KOPT-K1 (cell line): ENCODE measurements around the gene SLC12A4.
"Not testable (repeated sequence)": the region's sequence is repeated elsewhere in the genome, so short reads cannot be mapped to it uniquely, and the experiment has no call there.

Source experiments
- H3K27ac ChIP-seq: fragments of 200-600 bp; sonication (generic); 2 replicates; pipeline ENCODE4 v1.5.1; 2016; ENCODE audit warnings: antibody characterized with exemption, mild to moderate bottlenecking, low read depth, low read length; ENCODE audit not compliant: poor library complexity, severe bottlenecking
- H3K36me3 ChIP-seq: fragments of 200-600 bp; sonication (generic); 2 replicates; pipeline ENCODE4 v1.5.1; 2017; ENCODE audit warnings: antibody characterized with exemption, mild to moderate bottlenecking, low read length, moderate library complexity; ENCODE audit not compliant: insufficient read depth
- H3K9me3 ChIP-seq: fragments of 200-600 bp; sonication (generic); 2 replicates; pipeline ENCODE4 v1.5.1; 2017; ENCODE audit warnings: antibody characterized with exemption, low read length, mild to moderate bottlenecking; ENCODE audit not compliant: insufficient read depth, poor library complexity, severe bottlenecking

The SLC12A4 gene

DNA sequence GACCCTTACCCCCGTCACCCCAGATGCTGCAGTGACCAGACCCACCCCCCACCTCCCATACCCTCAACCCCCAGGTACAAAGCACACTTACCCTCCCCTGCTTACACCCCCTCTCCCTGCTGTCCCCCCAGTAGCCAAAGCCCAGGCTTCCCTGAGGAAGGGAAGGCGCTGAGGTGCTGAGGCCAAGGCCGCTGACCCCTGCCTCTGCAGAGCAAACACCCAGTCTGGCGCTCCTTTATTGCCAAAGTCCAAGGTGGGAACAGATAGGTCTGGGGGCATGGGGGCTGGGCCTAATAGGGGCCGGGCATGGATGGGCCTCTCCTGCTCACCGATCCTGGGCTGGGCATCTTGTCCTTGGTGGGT is 25.2 kb downstream of the SLC12A4 start:
- H3K36me3 ChIP-seq, result peaks cover 68% of the 10 kb centered on the region
- H3K27ac ChIP-seq, result no peak overlapping the region

DNA sequence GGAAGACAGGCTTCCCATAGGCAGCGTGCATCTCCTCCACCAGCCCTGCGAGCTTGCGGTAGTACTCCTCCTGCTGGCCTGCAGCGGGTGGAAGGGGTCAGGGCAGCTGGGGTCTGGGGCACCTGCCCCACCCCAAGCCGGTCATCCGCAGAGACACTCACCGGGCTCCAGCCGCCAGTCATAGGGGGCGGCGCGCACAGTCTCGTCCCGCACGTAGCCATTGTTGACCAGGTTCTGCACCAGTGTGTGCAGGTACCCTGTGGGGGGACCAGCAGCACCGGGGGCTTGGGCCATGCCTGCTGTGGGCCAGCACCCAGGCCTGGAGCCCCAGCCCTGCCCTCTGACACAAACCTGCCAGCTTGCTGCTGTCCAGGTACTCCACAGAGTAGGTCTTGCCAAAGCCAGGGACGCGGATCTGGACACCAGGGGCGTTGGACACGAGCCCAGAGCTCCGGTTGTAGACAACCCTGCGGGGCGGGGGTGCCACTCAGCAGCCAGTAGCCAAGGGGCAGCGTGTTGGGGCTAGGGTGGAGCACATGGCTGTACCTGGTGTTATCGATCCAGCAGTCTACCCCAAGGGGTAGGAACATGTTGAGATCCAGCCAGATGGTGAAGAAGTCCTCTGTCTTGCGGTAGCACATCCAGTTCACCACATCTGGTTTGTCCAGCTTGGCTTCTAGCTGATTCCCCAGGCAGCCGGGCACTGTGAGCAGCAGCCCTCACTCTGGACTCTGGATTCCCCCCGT is 25.8 kb downstream of the SLC12A4 start:
- Histone ChIP-seq H3K9me3 (no peaks in the 10 kb centered on the region), H3K36me3 (peaks cover 63% of the 10 kb centered on the region), H3K27ac (no peak overlapping the region)

More for the DNA sequence above, 25.2 kb downstream of the SLC12A4 start:
- no peaks in the 10 kb centered on the region for H3K9me3 ChIP-seq

DNA sequence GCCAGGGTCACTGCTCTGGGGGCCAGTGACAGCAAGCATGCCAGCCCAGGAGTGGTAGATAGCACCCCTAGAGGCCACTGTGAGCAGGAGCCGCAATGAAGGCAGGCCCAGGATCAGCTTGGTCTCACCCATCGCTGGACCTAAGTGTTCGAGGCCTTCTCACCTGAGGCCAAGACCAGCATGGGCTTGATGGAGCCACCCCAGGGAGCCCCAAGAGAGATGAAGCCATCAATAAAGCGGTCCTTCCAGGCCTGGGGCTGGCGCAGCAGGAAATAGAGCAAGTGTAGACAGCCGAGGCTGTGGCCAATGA is 26.3 kb downstream of the SLC12A4 start:
- Histone ChIP-seq H3K9me3 (no peaks in the 10 kb centered on the region), H3K36me3 (peaks cover 57% of the 10 kb centered on the region), H3K27ac (no peak overlapping the region)

DNA sequence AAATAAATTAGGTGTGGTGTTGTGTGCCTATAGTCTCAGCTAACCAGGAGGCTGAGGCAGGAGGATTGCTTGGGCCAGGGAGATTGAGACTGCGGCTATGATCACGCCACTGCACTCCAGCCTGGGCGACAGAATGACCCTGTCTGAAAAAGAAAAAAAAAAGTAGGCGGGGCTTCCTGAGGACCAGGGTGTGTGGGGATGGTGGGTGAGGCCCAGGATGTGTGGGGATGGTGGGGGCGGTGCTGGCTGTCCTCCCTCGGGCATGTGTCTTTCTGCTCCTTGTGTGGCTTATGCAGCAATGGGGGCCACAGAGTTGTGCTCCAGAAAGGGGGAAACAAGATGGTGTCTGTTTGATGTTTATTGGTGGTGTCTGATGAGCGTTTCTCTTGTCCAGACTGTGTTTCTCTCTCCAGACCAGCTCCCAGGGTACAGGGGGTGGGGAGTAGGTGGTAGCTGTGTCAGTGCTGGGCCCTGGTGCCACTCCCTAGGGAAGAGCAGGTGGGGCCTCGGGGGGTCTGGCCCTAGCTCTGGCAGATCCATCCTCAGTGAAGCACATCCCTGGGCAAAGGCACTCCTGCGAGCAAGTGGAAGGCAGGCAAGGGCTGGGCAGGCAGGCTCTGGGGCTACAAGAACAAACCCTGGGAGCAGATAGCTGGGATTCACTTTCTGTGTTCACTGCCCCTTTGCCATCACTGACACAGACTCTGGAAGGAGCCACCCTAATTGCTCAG is 26.8 kb downstream of the SLC12A4 start:
- no peak overlapping the region for H3K27ac ChIP-seq
- no peaks in the 10 kb centered on the region for H3K9me3 ChIP-seq
- H3K36me3 ChIP-seq, result peaks cover 52% of the 10 kb centered on the region

DNA sequence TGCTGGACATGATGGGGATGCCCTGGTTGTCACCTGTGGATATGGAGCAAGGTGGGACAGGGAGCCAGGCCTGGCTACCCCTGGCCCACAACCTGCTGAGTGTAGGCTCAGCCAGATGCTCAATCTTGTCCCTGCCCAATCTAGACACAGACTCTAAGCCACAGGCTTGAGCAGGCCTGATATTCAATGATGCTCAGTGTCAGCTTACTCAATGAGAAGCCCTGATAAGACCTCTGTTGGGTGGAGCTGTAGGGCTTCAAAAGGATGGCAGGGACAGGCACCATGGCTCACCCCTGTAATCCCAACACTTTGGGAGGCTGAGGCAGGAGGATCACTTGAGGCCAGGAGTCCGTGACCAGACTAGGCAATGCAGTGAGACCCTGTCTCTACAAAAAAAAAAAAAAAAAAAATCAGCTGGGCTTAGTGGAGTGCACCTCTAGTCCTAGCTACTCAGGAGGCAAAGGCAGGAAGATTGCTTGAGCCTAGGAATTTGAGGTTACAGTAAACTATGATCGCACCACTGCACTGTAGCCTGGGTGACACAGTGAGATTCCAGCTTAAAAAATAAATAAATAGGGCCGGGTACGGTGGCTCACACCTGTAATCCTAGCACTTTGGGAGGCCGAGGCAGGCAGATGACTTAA is 27.9 kb downstream of the SLC12A4 start:
- peaks cover 41% of the 10 kb centered on the region for H3K36me3 ChIP-seq
- H3K27ac ChIP-seq, result peak overlapping the region; percentile 33
- H3K9me3 ChIP-seq, result no peaks in the 10 kb centered on the region

DNA sequence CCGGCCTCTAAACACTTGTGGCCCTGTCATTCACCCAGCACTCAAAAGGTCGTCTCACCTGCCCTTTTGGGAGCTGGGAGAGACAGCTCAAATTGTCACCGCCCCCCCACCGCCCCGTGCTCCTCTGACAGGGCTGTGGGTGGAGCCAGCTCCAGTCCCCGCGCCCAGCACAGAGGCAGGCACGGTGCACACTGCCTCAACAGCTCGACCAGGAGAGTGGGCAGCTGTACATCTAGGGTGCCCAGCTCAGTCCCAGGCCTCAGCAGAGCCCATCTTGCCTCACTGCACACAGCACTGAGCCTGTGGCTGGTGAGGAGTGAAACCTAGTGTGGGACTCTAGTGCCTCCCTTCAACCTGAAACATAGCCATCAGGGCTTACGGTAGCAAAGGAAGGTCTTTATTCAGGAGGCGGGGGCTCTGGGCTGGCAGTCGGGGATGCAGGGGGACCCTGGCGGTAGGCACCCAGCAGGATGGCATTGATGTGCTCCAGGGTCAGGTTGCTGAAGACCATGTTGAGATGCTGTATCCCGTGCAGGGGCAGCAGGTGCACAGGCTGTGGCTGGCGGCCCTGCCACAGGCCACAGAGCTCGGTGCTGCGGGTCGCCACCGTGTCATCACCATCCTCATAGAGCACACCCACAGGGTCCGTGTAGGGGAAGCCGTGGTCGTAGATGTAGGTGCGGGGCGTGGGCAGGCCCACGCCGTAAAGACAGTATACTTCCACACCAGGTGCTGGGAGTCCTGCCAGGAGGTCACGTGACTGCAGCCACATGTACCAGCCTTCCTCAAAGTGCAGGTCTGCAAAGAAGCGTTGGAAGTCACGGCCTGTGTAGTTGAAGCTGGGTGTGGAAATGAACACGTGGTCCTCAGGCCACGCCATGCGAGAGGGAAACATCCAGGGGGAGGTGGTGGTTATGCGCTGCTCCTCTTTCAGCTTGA is 28.7 kb downstream of the SLC12A4 start:
- Histone ChIP-seq H3K36me3 (peaks cover 40% of the 10 kb centered on the region), H3K27ac (peak overlapping the region; percentile 33), H3K9me3 (no peaks in the 10 kb centered on the region)

DNA sequence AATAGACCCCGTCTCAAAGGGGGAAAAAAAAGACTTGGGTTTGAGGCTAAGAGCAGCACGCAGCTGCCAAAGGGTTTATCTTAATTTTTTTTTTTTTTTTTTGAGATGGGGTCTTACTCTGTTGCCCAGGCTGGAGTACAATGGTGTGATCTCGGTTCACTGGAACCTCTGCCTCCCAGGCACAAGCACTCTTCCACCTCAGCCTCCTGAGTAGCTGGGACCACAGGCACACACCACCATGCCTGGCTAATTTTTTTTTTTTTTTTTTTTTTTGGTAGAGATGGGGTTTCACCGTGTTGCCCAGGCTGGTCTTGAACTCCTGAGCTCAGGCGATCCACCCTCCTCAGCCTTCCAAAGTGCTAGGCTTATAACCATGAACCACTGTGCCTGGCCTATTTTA is 30.7 kb downstream of the SLC12A4 start:
- H3K9me3 ChIP-seq, result not testable (repeated sequence)
- H3K36me3 ChIP-seq, result peaks cover 40% of the 10 kb centered on the region
- peak overlapping the region; percentile 97 for H3K27ac ChIP-seq

DNA sequence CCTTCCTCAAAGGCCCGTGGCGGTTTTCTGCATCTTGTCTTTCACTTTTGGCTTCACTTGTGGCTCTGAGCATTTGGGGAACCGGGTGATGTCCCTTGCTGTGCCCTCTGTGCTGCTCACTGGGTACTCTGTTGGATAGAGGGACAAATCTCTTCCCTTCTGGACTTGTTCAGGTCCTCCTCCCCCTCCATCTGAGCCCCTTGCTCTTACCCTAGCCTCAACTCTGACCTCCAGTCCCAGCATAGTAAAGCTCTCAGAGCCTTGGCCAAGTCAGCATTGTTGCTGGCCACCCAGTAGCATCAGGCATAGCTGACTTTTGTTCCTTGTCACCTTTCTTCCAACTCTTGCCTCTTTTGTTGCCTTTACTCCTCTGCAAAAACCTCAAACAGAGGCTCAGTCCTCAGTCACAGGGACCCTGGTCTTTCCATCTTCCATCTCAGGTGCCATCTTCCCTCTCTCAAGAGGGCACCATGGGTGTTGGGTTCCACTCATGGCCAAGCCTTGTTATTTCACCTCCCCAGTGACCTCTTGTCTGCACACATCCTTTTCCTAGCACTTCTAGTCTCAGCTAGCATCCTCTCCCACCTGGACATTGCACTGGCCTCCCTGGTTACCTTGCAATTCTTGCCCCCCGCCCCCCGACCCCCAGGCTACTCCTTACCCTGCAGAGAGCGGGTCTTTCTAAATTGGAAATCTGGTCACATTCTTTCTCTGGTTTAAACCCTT is 31.4 kb downstream of the SLC12A4 start:
- Histone ChIP-seq H3K9me3 (no peaks in the 10 kb centered on the region), H3K27ac (peak overlapping the region; percentile 97), H3K36me3 (peaks cover 40% of the 10 kb centered on the region)

DNA sequence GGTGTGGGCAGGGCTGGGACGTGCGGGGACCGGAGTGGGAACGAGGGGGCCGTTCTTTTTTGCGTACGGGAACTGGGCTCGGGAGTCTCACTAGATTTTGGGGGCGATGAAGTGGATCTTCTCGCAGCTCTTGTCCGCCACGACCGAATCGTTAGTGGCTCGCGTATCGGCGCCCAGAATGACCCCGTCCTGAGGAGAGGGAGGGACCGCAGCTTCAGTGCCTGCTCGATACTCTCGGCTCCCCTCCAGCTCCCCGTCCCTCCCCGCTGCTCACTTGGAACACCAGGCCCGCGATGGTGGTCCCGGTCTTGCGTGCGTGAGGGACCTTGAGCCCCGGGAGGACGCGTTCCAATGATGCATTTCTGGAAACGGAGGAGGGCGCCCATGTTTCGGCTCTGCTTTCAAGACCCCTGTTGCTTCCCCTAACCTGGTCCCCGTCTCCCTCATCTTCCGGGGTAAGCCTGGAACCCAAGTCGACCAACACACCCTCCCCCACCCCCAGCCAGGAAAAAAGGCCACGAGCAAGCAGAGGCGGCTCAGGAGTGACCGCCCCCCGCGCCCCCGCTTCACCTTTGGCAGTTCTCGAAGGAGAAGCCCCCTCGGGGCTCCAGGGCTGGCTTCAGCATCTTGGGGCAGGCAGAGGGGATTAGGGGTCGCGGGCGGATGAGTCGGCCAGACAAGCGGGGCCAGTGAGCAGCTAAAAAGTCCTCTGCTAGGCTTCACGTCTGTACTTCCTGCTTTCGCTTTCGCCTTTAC is 32.1 kb downstream of the SLC12A4 start, which contains the start of gene PSMB10:
PSMB10 (minus strand) TSS at position 727 of the 756 bp plus-strand sequence; CDS start at position 626, 101 bp downstream.
- Histone ChIP-seq H3K36me3 (peaks cover 40% of the 10 kb centered on the region), H3K27ac (peak within 1 kb of the TSS; percentile 97), H3K9me3 (no peaks in the 10 kb centered on the region)

DNA sequence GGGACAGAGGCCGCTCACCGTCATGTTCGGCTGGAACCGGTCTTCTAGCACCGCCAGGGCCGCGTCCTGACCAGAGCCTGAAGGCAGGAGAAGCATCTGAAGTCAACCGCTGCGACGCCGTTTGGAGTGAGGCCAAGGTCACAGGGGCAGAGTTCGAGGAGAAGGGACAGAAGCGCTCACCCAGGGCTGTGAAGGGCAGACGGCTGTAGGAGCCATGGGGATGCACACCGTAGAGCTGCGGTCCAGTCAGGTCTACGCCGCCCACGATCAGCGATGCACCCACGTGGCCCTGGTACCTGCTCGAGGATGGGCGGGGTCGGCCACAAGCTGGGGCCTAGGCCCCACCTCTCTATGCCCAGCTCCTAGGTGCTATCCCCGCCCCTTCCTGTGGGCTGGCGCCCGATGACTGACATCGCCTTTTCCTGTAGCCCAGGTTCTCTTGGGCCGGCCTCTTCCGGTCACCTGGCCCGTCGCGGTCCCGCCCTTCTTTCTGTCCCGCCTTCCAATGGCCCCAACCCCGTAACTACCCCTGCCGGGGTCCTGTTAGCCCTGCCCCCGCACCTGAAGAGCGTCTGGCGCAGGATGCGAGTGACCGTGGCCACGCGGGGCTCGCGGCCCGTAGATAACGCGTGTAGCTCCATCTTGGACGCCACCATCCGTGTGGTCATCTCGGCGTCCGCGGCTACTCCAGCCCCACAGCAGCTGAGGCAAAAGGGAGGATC is 32.9 kb downstream of the SLC12A4 start:
- H3K9me3 ChIP-seq, result no peaks in the 10 kb centered on the region
- peak overlapping the region; percentile 97 for H3K27ac ChIP-seq
- peaks cover 46% of the 10 kb centered on the region for H3K36me3 ChIP-seq

DNA sequence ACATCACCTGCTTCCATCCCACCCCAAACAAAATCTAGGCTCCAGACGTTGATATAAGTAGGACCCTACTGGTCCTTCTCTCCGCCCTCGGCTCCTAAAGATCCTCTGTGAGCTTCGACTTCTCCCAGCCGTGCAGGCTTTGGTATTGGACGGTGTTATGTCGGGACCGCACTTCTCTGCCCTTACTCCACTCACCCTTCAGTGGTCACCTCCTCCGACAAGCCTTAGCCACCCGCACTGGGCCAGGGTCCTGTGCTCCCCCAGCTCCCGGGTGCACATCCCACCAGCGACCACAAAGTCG is 33.4 kb downstream of the SLC12A4 start:
- H3K36me3 ChIP-seq, result peaks cover 51% of the 10 kb centered on the region
- no peaks in the 10 kb centered on the region for H3K9me3 ChIP-seq
- H3K27ac ChIP-seq, result peak overlapping the region; percentile 97

DNA sequence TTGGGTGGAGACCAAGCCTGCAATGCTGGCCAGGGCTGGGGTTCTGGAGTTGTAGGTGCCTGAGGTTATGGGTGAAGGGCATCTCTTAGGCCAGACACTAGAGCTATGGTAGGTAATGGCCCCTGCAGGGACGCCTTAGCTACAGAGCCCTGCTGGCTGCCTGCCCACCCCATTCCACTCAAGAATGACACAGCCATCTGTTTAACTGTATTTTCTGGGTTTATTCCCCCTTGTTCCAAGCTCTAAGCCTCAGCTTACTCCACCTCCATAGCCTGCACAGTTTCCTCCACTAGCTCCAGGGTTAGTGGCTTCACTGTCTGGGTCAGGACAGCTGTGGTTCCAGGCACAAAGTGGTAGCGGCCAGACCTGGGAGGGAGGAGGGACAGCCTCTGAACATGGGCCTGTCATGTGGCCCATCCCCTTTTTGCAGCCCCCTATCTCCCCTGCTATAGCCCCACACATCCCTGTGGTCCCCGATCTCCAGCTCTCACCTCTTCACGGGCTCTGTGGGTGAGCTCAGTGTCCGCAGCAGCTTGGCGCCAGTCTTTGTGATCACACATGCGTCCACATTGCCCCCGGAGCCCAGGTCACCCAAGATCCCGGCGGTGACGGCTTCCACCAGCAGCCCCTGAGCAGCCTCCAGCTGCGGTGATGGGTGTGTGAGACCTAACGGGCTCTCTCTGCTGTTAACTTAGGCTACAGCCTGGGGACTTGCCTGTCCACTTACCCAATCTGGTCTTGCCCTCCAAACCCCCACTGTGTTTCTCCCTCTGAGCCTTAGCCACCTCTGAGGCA is 33.9 kb downstream of the SLC12A4 start:
- H3K9me3 ChIP-seq, result no peaks in the 10 kb centered on the region
- peaks cover 57% of the 10 kb centered on the region for H3K36me3 ChIP-seq
- H3K27ac ChIP-seq, result no peak overlapping the region

DNA sequence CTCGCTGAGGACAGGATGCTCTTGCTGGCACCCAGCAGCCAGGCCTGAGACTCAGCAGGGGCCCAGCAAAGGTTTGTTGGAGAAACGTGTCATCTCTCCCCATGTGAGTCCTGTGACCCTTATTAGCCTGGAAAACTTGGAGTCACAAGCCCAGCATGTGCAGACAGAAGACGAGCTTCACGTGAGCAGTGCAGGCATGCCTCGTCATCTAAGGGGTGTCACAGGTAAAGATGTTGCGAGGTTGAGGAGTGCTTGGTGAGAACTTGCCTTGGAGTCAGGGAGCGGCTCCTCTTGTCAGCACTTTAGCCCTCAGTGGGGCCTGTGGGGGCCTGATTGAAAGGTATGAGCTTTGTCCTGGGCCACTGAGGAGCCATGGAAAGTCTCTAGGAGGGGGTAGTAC is 34.6 kb downstream of the SLC12A4 start:
- Histone ChIP-seq H3K9me3 (no peaks in the 10 kb centered on the region), H3K36me3 (peaks cover 64% of the 10 kb centered on the region), H3K27ac (no peak overlapping the region)
